Epithelial cell of prostate (primary cell): ENCODE results near the gene CD164L2.

ENCODE experiments used
- DNase-seq: peaks from one replicate; pipeline ENCODE4 v3.0.0-alpha.2; 2011; ENCODE audit warnings: low read depth, low spot score
- H3K27ac ChIP-seq: fragments of 450-650 bp; 2 replicates; pipeline ENCODE4 v1.5.1; 2017; ENCODE audit warnings: mild to moderate bottlenecking

Gene CD164L2

DNA sequence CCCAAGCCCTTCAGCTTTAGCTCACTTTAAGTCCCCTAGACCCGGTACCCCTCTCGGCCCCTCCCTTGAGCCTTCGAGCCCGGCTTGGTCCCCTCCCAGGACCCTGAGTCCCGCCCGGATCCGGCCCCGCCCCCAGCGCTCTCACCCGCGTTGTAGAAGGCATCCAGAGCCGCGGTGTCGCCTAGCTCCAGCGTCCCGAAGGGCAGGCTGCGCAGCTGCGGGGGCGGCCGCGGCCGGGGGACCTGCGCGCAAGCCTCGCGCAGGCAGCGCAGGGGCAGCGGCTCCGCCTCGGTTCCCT, 17.1 kb downstream of the CD164L2 start:
- no peak for DNase-seq
- H3K27ac ChIP-seq = peak overlapping the region; percentile 95

DNA sequence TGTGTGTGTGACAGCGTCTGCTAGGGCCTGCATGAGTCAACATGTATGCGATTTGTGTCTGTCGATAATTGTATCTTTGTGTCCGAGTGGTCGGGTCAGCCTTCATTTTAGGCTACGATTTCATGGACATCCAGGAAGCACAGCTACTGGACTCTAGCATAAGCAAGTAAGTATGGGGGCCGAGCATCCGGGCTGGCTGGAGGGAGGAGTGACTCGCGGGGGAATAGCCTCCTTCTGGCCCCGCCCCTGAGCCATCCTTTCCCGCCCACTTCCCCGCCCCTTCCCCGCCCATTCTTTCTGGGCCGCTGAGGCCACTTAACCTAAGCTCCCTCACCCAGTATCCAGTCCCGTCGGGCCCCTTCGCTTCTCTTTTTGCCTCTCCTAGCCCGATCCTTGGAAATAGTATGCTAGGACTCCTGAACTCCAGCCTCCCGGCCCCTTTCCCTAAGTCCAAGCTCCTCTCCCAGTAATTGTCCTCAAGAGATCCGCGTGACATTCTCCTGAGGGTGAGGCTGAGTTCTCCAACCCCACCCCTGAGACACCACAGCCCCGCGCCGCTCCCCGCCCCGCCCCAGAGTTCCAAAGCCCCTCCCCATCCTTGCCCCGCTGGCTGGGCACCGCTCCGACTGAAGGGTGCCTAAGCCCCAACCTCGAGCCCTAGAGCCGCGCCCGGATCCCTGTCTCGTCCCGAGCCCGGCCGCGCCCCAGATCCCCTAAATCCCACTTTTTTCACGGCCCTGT, 17.6 kb downstream of the CD164L2 start:
- no peak for DNase-seq
- H3K27ac ChIP-seq = peak overlapping the region; percentile 95

DNA sequence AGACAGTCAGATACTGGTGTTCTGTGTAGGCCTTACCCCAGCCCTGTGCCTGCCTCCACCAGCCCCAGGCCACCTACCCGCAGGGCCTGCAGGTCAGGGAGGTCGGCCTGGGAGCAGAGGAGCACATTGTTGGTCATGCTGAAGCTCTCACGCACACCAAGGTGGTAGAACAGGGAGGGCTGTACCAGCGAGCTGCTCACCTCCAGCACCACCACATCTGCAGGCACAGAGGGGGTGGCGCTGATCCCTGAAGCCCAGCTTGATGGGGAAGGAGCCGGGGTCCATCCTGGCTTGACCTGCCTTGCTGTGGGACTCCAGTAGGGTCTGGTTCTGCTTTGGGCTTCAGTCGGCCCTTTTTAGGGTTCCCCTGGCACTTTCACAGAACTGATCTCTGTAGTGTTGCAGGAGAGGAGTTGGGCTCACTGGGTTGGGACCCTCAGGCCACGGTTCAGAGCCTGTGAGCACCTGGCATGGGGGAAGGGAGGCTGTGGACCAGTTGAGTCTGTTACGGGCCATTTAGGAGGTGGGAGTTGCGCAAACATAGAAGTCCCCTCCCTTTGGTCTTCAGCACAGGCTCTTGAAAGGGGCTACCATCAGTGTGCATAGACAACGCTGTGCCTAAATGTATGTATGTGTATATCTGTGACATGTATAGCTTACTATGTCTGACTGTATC, 18.3 kb downstream of the CD164L2 start:
- peak overlapping the region; percentile 95 for H3K27ac ChIP-seq
- no peak for DNase-seq

DNA sequence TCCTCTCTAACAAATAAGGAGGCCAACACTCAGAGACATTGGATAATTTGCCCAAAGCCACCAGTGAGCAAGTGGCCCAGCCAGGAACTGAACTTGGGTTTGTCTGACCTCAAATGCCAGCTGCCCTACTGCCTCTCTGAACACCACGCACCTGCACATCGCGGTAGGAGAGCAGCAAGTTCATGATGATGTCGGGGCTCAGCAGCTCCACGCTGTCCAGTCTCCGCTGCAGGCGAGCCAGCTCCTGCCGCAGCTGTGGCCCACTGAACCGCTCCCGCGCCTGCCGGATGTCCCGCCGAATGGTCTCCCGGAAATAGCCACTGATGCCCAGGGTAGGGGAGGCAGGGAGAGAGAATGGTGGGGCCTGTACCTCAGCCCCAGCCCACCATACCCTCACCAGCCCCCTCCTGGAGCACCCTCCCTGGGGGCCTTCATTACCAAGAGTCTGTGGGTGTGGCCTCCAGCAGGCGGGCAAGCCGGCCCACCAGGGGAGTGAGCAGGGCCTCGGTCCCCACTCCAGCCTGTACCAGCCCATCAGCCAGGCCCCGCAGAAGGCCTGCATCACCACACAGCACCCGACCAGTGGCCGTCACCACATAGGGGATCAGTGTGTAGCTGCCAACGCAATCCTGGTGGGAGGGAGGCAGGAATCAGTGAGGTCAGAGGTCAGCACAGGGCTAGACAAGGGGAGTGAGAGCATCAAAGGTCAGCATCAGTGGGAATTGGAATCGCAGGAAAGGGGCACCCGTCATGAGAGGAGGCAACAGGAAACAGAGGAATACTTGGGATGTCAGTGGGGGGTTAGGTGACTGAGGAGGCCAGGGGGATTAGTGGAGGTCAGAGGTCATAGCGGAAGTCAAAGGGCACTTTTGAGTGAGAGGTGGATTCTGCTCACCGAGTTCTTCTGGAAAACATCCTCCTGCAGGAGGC, 19.1 kb downstream of the CD164L2 start:
- H3K27ac ChIP-seq = no peak overlapping the region
- no peak for DNase-seq

DNA sequence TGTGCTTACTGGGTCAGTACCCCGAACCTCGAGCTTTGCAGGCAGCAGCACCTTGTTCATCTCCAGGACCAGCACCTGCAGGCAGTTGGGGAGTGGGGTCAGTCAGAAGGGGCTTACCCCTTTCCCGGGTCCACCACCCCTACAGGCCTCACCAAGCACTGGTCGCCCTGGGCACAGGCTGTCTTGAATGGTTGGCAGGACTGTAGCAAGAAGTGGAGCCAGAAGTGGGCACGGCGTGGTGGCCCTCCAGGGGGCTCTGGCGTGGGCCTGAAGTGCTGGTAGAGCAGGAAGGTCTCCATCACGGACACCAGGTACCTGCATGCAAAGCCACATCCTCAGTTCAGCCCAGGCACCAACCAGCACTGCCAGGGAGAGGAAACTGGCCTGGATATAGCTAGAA, 21.6 kb downstream of the CD164L2 start:
- H3K27ac ChIP-seq = no peak overlapping the region
- DNase-seq = no peak

DNA sequence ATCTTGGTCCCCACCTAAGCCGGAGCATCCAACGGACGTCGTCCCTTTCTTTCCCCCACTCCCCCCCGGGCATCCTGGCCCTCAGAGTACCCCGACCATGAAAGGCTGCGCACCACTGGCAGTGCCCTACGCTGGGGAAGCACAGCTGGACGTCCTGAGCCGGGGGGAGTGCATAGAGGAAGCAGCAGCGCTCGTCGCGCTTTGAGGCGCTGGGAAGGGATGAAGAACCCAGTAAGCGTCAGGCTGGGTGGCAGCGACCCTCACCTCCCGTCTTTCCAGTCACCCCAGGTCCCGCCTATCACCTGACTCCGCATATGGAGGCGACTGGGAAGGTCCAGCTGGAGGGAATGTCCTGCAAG, 22.1 kb downstream of the CD164L2 start:
- no peak overlapping the region for H3K27ac ChIP-seq
- DNase-seq = no peak

DNA sequence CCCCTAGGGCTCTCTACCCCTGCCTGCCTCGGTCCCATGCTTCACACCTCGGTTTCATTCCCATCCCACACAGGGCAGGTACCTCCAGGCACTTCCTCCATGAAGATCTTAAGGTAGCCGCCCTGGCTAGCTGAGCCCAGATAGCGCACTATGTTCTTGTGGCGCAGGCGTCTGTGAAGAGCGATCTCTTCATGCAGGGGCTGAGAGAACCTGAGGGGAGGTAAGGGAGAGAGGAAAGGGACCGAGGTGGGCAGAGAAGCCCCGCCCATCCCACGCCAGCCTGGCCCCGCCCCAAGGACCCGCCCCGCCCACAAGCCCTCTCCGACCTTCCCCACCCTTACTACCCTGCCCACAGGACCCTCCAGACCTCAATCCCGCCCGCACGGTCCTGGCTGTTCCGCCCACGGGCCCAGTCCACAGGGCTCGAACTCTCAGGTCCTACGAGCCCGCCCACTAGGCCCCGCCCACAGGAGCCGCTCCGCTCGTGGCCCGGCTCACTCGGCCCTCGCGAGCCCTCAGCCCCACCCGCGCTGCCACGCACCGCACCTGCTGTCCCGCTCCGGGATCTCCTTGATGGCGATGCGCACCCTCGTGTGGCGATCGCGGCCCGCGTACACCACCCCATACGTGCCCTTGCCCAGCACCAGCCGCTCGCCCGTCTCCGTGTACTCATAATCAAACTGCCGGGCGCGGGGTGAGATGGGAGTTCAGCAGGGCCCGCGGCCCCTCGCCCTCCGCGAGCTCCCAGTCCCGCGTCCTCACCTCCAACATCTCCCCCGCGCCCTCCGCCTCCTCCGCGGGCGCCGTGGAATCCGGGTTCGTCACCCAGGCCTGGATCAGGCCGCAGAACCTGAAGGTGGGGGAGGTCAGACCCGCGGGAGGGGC, 22.7 kb downstream of the CD164L2 start:
- DNase-seq = no peak
- H3K27ac ChIP-seq = no peak overlapping the region

DNA sequence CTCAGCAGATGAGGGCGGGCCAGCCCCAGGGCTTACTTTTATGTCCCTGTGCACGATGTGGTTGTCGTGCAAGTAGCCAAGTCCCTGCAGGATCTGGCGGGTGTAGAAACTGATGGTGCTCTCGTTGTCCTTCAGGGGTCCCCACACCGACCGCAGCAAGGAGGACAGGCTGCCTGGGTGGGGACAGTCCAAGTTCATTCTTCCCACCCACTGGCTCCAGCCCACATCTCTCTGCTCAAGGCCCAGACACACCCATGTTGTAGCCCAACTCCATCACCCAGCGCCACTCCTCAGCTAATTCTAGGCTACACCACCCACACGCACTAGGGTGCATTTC, 23.3 kb downstream of the CD164L2 start:
- no peak overlapping the region for H3K27ac ChIP-seq
- DNase-seq = no peak

DNA sequence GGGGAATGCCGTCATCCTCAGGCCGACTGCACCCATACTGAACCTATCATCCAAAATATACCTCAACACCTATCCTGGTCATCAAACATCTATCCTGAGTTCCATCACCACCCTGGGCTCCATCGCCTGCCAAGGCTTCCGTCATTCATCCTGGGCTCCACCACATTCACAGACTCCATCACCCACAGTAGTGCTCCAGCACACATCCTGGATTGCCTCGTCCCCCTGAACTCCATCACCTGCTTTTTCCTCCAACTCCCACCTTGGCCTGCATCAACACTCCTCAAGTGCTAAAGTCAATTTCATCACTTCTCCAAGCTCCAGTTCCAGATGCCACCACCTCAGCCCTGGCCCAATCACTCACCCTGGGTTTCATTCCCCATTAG, 24.2 kb downstream of the CD164L2 start:
- H3K27ac ChIP-seq = no peak overlapping the region
- DNase-seq = no peak

DNA sequence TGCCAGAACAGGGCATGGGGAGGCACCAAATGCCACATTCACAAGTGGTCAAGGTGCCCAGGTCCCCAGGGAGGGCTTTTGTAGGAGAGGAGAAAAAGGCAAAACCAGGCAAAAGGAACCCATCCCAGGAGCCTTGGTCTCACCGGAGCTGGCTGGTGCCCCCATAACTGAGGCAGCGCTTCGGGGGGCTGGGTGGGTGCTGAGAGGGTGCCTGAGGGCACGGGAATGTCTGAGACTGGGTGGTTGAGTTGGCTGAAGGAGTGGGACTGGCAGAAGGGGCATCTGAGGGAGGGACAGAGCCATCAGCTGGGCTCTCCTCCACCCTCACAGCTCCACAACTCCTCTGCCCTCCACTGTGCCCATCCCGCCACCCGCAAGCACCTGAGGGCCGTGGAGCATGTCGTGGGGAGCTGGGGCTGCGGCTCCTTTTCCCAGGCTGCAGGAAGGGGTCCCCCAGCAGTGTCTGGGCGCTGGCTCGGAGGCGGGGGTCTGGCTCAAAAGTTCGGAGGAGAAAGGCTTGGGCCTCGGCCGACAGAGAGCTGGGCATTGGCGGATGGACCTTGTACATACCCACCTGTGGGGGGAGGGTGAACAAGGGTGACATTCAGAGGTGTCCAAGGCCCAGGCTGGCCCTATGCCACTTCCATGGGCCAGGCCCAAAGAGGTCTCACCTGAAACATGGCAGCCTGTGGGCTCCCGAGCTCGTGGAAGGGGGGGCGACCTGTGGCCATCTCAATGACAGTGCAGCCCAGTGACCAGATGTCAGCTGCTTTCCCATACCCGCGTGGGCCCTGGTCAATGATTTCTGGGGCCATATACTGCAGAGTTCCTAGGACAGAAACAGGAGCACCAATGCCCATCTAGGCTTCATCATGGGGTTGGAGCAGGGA, 24.9 kb downstream of the CD164L2 start:
- DNase-seq = no peak
- no peak overlapping the region for H3K27ac ChIP-seq

DNA sequence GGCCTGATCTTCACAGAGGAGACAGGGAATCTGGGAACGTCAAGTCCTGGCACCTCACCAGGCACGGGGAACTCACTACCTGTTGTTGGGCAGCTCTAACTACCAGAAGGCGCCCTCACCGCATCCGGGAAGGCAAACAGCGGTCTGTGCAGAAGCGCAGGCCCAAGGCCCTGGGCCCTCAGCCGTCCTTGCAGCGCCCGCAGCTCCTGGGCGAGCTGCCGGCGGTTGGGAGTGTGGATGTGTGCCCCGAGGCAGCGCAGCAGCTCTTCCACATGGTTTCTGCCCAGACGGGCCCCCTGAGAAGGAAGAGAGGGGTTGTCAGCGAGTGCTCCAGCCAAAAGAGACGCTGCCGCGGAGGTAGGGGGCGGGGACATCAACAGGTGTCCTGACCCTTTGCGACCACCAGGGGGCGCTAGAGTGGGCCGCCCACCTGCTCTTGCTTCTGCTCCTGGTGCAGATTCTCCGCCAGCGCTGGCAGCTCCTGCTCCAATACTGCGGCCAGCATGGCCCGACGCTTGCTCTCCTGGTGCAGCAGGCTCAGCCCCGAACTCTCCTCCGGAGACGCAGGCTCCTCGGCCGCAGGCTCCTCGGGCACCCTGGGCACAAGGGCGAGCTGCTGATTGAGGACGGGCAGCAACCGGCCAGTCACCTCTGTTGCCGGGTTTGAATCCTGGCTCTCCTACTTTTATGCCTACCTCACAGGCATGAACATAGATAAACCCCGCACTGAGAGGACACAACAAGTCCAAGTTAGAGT, 25.7 kb downstream of the CD164L2 start:
- H3K27ac ChIP-seq = no peak overlapping the region
- DNase-seq = no peak

DNA sequence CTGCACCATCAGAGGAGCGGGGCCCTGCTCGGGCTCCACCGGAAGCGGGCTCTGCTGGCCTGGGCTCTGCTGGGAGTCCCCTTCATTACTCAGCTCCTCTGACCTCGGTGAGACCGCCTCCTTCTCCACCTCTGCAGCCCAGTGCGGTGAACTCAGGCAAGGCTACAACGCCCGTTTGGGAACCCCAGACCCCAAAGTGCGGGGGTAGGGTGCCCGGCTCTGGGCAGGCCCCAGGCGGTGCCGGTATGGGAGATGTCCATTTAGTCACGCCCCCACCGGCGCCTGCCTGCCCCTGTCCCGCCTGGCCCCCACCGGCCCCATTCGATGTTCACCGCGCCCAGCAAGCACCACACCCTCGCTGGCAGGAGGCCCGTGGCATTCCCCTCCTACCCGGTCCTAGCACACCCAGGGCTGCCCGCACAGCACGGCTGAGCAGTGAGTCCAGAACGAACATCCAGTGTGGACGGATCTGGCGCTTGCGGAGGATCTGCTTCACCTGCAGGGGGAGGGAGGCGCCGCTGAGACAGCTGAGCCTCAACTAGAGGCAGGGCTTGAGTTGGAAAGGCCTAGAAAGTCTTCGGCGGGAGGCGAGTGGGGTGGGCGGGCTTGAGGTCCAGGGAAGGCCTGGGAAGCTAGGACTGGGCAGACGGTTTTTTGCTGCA, 26.4 kb downstream of the CD164L2 start:
- no peak overlapping the region for H3K27ac ChIP-seq
- DNase-seq = no peak

DNA sequence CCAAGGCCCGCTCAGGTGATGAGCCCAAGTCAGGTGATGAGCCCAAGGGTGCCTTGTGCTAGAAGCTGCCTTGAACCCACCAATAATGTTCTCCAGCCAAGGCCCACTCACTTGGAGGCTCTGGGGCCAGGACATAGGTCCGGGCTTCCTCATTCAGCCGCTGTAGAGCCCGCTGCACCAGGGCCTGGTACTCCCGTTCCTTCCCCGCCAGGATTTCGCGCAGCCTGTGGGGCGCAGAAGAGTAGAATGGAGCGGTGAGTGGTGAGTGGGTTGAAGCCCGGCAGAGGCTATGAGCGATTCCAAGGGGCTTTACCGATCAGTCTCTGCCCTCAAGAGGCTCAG, 26.9 kb downstream of the CD164L2 start:
- DNase-seq = no peak
- no peak overlapping the region for H3K27ac ChIP-seq

DNA sequence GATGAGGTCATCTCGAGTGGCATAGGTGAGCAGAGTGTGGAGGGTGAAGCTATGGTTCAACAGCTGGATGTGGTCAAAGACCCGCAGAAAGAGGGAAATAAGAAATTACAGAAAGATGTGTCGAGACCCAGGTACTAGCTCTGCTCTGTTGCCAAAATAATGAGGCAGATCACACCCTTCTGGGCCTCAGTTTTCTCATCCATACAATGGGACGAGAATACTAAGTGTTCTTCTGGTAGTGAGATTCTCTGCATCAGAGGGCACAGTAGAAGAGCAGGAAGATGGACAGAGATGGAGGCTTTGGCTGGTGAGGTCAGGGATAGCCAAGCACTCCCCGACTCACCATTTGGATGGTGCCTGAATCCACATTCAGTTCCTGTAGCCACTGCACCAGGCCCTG, 27.4 kb downstream of the CD164L2 start:
- DNase-seq = no peak
- no peak overlapping the region for H3K27ac ChIP-seq

DNA sequence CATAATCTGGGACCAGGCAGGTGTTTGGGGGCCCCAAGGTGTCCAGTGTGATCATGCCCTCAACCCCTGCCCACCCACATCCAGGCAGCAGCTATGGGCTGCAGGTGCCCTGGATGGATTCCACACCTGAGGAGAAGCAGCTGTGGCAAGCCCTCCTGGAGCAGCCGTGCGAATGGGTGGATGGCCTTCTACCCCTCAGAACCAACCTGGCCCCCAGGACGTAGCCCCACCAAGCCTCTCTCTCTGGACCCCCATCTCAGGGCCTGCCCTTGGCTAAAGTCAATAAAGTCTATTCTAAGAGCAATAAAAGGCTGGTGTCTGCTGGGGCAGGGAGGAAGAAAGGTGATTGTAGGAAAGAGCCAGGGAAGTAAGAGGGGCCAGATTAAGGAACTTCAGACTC, 29.5 kb downstream of the CD164L2 start:
- DNase-seq = no peak
- no peak overlapping the region for H3K27ac ChIP-seq

DNA sequence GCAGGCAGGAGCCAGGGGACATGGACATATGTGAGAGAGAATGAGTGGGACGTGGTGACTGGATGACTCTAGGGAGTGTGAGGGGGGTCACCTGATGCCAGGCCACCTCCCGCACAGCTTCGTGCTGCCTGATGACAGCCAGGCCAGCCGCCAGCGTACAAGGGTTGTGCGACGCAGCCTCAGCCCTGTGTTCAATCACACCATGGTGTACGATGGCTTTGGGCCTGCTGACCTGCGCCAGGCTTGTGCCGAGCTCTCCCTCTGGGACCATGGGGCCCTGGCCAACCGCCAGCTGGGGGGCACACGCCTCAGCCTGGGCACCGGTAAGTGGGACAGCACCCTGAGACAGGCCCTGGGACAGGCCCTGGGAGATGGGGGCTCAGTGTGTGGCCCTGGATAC, 30.0 kb downstream of the CD164L2 start:
- DNase-seq = no peak
- H3K27ac ChIP-seq = no peak overlapping the region

DNA sequence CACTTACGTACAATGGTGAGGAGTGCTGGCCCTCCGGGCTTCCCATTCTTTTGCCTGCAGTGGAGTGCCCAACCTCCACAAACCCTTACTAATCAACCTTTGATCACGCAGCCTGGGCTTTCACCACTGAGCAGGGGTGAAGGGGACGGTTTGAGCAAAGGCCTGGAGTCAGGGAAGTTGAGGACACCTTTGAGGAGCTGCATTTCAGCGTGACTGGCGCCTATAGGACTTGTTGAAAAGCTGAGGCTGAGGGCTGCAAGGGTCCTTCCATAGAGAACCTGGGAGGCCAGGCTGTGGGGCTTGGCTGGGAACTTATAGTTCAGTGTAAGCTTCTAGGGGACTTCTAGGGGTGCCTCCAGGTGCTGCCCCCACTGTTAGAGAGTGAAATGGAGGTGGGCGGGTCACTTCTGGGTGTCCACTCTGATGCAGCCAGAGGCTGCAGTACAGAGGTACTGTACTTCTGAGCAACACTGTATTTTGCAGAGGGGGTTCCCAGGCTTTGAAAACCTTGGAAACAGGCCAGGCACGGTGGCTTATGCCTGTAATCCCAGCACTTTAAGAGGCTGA, 31.5 kb downstream of the CD164L2 start:
- no peak for DNase-seq
- no peak overlapping the region for H3K27ac ChIP-seq
